Caki2 (cell line): ENCODE measurements around the gene LMAN1L. TPM values are rescaled to one million over a fixed set of nuclear protein-coding genes. Genes with fewer than 3 reads are reported as not detected.

ENCODE experiments used
- DNase-seq: peaks from one replicate; pipeline ENCODE4 v3.0.0-alpha.2; 2015; ENCODE audit warnings: low read depth
- in situ Hi-C: cut with HindIII; loops from 2 replicates; pipeline ENCODE4 v1.10.0; 2016; ENCODE audit warnings: low sequenced_read_pairs, low pct_unique_long_range_greater_than_20kb, mixed read lengths
- total RNA-seq: library from RNA; depleted of rRNA; stranded (reverse); fragments of >200 nt; shearing (Covaris generic); gene quantifications from 2 replicates; pipeline ENCODE4 v1.2.3, GENCODE V29; 2014; ENCODE audit warnings: low replicate concordance

LMAN1L gene
- total RNA-seq, 1 experiment from 2014 or later = not detected

GRCh38 chr15:74804935-74805334 lies 7.7 kb upstream of the LMAN1L start:
- in situ Hi-C loops = no loop called here
- DNase-seq = no peak

- in situ Hi-C loops = no loop called here
- DNase-seq = no peak
Measured at GRCh38 chr15:74807282-74807681, 5.4 kb upstream of the LMAN1L start.

DNA sequence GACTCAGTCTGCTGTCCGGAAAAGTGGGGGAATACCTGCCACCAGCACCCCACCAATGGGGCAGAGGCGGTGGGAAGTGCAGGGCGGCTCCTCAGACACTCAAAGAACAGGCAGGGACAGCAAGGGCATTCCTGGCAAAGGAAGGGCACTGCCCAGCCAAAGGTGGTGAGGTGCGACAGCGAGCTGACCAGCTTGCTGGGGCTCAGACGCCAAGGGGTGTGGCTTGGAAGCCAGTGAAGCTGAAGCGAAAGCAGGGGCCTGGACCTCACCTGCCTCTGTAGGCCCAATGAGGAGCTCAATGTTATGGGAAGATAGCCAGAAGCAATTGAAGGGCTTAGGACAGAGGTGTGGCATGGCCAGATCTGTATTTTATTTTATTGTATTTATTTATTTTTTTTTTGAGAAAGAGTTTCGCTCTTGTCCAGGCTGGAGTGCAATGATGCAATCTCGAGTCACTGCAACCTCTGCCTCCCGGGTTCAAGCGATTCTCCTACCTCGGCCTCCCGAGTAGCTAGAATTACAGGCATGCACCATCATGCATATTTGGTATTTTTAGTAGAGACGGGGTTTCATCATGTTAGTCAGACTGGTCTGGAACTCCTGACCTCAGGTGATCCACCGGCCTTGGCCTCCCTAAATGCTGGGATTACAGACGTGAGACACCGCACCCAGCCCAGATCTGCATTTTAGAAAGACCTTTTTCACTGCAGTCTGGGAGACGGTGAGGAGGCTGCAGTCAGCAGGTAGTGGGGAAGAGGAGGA lies 4.4 kb upstream of the LMAN1L start:
- DNase-seq = peak; percentile 46
- in situ Hi-C loops = no loop called here

DNA sequence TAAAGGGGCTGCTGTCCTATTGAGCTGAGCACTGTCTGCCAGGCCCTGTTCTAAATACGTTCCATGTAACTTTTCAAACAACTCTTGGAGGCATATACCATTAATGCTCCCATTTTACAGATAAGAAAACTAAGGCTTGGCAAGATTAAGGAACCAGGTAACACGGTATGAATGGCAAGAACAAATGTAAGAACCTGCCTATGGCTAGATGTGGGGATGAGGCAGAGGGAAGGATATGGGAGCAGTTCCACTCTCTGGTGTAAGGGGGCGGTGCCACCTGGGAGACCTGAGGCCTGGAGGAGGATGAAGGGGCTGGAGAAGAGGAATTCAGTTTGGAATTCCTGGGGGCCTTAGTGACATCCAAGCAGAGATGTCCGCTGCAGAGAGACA lies 3.8 kb upstream of the LMAN1L start:
- in situ Hi-C loops = no loop called here
- no peak for DNase-seq

GRCh38 chr15:74809242-74809641 lies 3.4 kb upstream of the LMAN1L start:
- DNase-seq = no peak
- in situ Hi-C loops = no loop called here

DNA sequence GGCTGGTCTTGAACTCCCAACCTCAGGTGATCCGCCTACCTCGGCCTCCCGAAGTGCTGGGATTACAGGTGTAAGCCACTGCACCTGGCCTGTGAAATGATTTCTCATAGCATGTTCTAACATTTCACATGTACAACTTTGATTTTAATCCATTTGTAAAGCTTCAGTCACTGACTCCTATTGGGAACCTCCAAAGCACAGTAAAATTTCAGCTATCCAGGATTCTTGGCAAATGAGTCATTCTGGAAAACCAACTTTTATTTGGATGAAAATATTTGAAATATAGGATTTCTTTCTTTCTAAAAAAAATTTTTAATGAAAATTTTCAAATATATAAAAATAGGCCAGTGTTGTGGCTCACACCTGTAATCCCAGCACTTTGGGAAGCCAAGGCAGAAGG lies 2.7 kb upstream of the LMAN1L start:
- DNase-seq = no peak
- in situ Hi-C loops = no loop called here

DNA sequence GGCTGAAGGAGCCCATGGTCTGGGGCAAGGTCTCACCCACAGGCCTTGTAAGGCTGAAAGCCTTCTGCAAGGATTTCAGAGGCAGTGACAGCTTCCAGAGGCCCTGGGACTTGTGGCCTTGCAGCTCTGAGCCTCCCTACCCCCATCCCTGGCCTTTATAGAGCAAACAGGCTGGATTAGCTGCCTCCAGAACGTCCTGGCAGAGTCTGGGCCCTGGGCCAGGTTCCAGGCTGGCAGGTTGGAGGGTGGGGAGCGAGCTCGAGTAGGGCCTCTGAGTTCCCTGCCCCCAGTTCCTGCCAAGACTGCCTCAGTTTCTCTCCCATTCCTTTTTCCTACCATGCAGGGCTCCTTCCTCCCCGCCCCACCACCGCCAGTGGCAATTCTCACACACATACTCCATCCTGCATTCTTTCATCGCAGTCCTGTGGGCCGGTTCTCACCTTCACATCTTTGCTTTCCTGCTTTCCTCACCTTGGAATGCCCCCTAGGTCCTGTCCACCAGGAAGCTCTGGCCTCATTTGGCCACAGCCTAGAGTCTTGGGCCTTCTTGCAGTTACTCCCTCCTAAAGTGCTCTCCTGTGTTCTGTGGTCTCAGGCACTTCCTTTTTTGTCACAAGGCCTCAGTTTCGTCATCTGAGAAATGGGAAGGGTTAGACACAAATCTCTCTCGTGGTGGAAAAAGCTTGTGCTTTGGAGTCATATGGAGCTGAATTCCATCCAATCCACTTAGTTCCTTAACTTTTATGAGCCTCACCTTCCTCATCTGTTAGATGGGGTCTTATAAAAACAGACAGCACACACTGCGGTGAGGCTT lies 2.7 kb downstream of the LMAN1L start:
- in situ Hi-C loops = no loop called here
- no peak for DNase-seq

DNA sequence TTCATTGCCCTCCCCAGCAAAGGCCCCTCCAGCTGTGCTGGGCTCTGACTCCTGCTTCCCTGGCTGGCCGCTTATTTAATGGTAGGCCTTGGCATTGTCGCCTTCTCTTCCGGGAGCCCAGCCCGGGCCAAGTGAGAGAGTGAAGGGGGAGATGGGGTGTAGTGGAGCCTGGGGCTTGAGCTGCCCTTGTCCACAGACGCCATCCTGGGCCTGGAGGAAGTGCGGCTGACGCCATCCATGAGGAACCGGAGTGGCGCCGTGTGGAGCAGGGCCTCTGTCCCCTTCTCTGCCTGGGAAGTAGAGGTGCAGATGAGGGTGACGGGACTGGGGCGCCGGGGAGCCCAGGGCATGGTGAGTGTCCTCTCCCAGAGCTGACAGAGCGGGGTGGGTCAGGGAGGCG lies 3.3 kb downstream of the LMAN1L start:
- no peak for DNase-seq
- in situ Hi-C loops = no loop called here

GRCh38 chr15:74816624-74817369 lies 4.2 kb downstream of the LMAN1L start:
- in situ Hi-C loops = no loop called here
- no peak for DNase-seq

- no peak for DNase-seq
- in situ Hi-C loops = no loop called here
Measured at GRCh38 chr15:74817370-74817737, 4.7 kb downstream of the LMAN1L start.

- in situ Hi-C loops = no loop called here
- DNase-seq = no peak
Measured at GRCh38 chr15:74820056-74820455, 7.4 kb downstream of the LMAN1L start.

- no peak for DNase-seq
- in situ Hi-C loops = no loop called here
Measured at GRCh38 chr15:74821091-74821789, 8.6 kb downstream of the LMAN1L start.

DNA sequence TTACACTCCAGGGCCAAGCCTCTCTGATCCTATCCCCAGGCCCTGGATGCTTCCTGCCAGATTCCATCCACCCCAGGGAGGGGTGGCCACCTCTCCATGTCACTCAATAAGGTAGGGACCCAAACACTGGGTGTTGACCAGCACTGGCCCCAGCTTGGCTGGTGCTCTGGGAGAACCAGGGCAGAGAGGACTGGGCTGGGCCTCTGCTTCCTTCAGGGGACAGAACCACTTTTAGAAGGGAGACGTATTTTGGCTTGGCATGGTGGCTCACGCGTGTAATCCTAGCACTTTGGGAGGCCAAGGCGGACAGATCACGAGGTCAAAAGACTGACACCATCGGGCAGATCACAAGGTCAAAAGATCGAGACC lies 9.1 kb downstream of the LMAN1L start:
- in situ Hi-C loops = no loop called here
- no peak for DNase-seq

DNA sequence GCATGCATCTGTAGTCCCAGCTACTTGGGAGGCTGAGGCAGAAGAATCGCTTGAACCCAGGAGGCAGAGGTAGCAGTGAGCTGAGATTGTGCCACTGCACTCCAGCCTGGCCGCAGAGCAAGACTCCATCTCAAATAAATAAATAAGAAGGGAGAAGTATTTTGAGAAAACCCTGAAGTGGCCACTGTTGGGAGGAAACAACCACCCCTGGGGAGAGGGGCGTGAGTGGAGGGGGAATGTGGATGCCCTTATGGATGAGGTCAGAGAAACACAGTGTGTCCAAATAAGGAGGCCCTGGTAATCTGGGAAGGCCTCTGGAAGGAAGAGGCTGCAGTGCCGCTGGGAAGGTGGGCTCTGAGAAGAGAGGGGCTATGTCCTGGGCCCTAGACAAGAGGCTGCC lies 9.6 kb downstream of the LMAN1L start:
- no peak for DNase-seq
- in situ Hi-C loops = no loop called here

DNA sequence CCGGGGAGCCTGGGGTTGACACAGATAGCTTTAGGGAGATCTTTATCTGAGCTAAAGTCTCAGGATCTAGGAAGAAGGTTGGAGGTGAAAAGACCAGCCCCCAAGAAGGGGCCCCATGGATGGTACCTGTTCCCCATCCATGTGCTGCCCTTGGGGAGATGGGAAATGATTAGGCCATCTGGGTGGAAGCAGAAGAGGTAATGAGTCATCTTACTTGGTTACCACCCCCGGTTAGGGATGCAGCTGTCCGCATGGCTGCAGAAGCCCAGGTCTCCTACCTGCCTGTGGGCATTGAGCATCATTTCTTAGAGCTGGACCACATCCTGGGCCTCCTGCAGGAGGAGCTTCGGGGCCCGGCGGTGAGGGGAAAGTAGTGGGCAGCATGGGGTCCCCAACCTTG lies 10.7 kb downstream of the LMAN1L start:
- no peak for DNase-seq
- in situ Hi-C loops = no loop called here

GRCh38 chr15:74824976-74825375 lies 12.3 kb downstream of the LMAN1L start:
- in situ Hi-C loops = no loop called here

GRCh38 chr15:74825866-74826265 lies 13.2 kb downstream of the LMAN1L start:
- no peak for DNase-seq
- in situ Hi-C loops = no loop called here

More at GRCh38 chr15:74824976-74825375, 12.3 kb downstream of the LMAN1L start:
- DNase-seq = no peak

DNA sequence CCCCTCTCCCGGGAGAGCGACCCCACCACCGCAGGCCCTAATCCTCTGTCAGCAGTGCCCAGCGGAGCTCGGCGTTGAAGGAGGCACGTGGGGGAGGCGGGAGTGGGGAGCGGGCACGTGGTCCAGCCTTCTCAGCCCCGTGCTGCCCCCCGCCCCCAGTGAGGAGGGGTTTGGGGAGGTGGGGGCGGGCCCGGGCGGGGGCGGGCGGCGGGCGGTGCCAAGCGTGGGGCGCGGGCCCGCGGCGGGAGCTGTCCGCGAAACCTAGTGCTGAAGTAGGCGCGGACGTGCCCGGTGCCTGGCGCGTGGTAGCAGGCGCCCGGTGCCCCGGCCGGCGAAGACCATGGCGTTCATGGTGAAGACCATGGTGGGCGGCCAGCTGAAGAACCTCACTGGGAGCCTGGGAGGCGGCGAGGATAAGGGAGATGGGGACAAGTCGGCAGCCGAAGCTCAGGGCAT lies 13.8 kb downstream of the LMAN1L start, which contains the start of gene CPLX3:
TSS of gene CPLX3 (plus strand) at position 264 of the 456 bp plus-strand sequence. CDS start at position 341, 77 bp downstream.
- in situ Hi-C loops = no loop called here
- DNase-seq = peak; percentile 25
